ENCODE measurements around the gene LUZP2. TPM values are rescaled to one million over a fixed set of nuclear protein-coding genes. Genes with fewer than 3 reads are reported as not detected.

LUZP2 gene
- total and polyA plus RNA-seq, 9 of the 15 experiments (the other 6 are each of a cell fraction or from before 2014, with no cell fraction given): not detected

GRCh38 chr11:24625975-24626374 lies 129.1 kb downstream of the LUZP2 start:
- WGBS (ENCODE audit: insufficient coverage, low coverage, missing lambda C conversion rate): 0% methylated on average over 1 of the region's 1 CpG
- no peak for FAIRE-seq
- no peaks in the 10 kb centered on the region for H4K20me1 ChIP-seq (replicated peaks; ENCODE audit: control insufficient read depth, insufficient read depth, low read length)
- no peaks in the 10 kb centered on the region for H3K9me1 ChIP-seq (ENCODE audit: control insufficient read depth, insufficient read depth, low read length)
- no peak for DNase-seq (ENCODE audit: extremely low read depth in 1 of 4, low spot score in 3 of 4)
- no peak overlapping the region for H3K4me3 ChIP-seq
- H3K36me3 ChIP-seq (ENCODE audit: control insufficient read depth, insufficient read depth, low read length): no peaks in the 10 kb centered on the region
- no peak overlapping the region for H3K4me2 ChIP-seq (ENCODE audit: insufficient read depth, low read length)
- TF ChIP-seq BRF1 (IDR thresholded peaks at IDR 0.05; ENCODE audit: borderline replicate concordance, extremely low read depth, insufficient read length) (no peak), RAD51 (IDR thresholded peaks at IDR 0.05; ENCODE audit: borderline replicate concordance, low read depth) (no peak), ZBTB1 (CRISPR knock-in tag; IDR thresholded peaks at IDR 0.05; ENCODE audit: borderline replicate concordance, low read depth) (no peak), KLF10 (CRISPR knock-in tag; IDR thresholded peaks at IDR 0.05) (no peak), FOXM1 (IDR thresholded peaks at IDR 0.05; ENCODE audit: low read depth) (no peak), FOXM1 (CRISPR knock-in tag; IDR thresholded peaks at IDR 0.05; ENCODE audit: low read depth) (no peak)
- H3K9ac ChIP-seq (ENCODE audit: insufficient read depth in 1 of 2, low read depth in 2 of 2, low read length in 2 of 2): no peak overlapping the region
- in situ Hi-C loops (cut with MboI): no loop called here
- intact Hi-C loops (cut with micrococcal nuclease): no loop called here
- H2AFZ ChIP-seq (ENCODE audit: low read depth, low read length): no peak overlapping the region
- no TSS peak for BruUV-seq (replicated peaks)
- H3K9me3 ChIP-seq (replicated peaks; ENCODE audit: control insufficient read depth, insufficient read depth, low read depth, low read length): no peaks in the 10 kb centered on the region
- ATAC-seq: no peak
- no peaks in the 10 kb centered on the region for H3K79me2 ChIP-seq (ENCODE audit: control insufficient read depth, insufficient read depth, low read length)
- no peaks in the 10 kb centered on the region for H3K4me1 ChIP-seq (replicated peaks in 1 of 2; ENCODE audit: control insufficient read depth in 2 of 2, insufficient read depth in 2 of 2, low read length in 2 of 2)
- no peaks in the 10 kb centered on the region for H3K27me3 ChIP-seq (ENCODE audit: control insufficient read depth in 2 of 2, insufficient read depth in 2 of 2, low read length in 2 of 2)
- ChIA-PET POLR2A (no interaction called here), CTCF (ENCODE audit: low intra/inter-chr PET ratio) (no interaction called here)
- H3K27ac ChIP-seq (ENCODE audit: extremely low read depth, low read depth, low read length): no peak overlapping the region

GRCh38 chr11:24628224-24628776 lies 131.4 kb downstream of the LUZP2 start:
- intact Hi-C loops (cut with micrococcal nuclease) (no loop called here), in situ Hi-C loops (cut with MboI) (no loop called here)
- DNase-seq (ENCODE audit: extremely low read depth in 1 of 4, low spot score in 3 of 4): no peak
- Histone ChIP-seq H3K27me3 (ENCODE audit: control insufficient read depth in 2 of 2, insufficient read depth in 2 of 2, low read length in 2 of 2) (no peaks in the 10 kb centered on the region), H3K9me3 (replicated peaks; ENCODE audit: control insufficient read depth, insufficient read depth, low read depth, low read length) (no peaks in the 10 kb centered on the region), H3K9ac (ENCODE audit: insufficient read depth in 1 of 2, low read depth in 2 of 2, low read length in 2 of 2) (no peak overlapping the region), H3K79me2 (ENCODE audit: control insufficient read depth, insufficient read depth, low read length) (no peaks in the 10 kb centered on the region), H4K20me1 (replicated peaks; ENCODE audit: control insufficient read depth, insufficient read depth, low read length) (no peaks in the 10 kb centered on the region), H3K4me3 (no peak overlapping the region), H3K4me1 (replicated peaks in 1 of 2; ENCODE audit: control insufficient read depth in 2 of 2, insufficient read depth in 2 of 2, low read length in 2 of 2) (no peaks in the 10 kb centered on the region), H3K36me3 (ENCODE audit: control insufficient read depth, insufficient read depth, low read length) (no peaks in the 10 kb centered on the region), H3K4me2 (ENCODE audit: insufficient read depth, low read length) (no peak overlapping the region), H2AFZ (ENCODE audit: low read depth, low read length) (no peak overlapping the region), H3K27ac (ENCODE audit: extremely low read depth, low read depth, low read length) (no peak overlapping the region), H3K9me1 (ENCODE audit: control insufficient read depth, insufficient read depth, low read length) (no peaks in the 10 kb centered on the region)
- no peak for ATAC-seq
- FAIRE-seq: no peak
- ChIA-PET CTCF (ENCODE audit: low intra/inter-chr PET ratio) (no interaction called here), POLR2A (no interaction called here)
- WGBS (ENCODE audit: insufficient coverage, low coverage, missing lambda C conversion rate): 0% methylated on average over 4 of the region's 5 CpGs
- BruUV-seq (replicated peaks): no TSS peak
- TF ChIP-seq SRF (CRISPR knock-in tag; IDR thresholded peaks at IDR 0.05): no peak
- TF ChIP-seq ETV6 (IDR thresholded peaks at IDR 0.05; ENCODE audit: borderline replicate concordance in 1 of 2, low read depth in 2 of 2, low read length in 1 of 2): no peak
- TF ChIP-seq ETV6 (CRISPR knock-in tag; IDR thresholded peaks at IDR 0.05; ENCODE audit: borderline replicate concordance): no peak
- TF ChIP-seq CC2D1A (IDR thresholded peaks at IDR 0.05): no peak
- no peak for TF ChIP-seq RAD51 (IDR thresholded peaks at IDR 0.05; ENCODE audit: borderline replicate concordance, low read depth)
- no peak for TF ChIP-seq EZH2 (IDR thresholded peaks at IDR 0.05; ENCODE audit: borderline replicate concordance, low read depth, low read length)
- TF ChIP-seq MITF (IDR thresholded peaks at IDR 0.05): no peak
- TF ChIP-seq BRD4 (IDR thresholded peaks at IDR 0.05): no peak
- no peak for TF ChIP-seq HNRNPK (IDR thresholded peaks at IDR 0.05; ENCODE audit: low read depth, low read length, poor library complexity, severe bottlenecking)
- no peak for TF ChIP-seq YBX1 (IDR thresholded peaks at IDR 0.05)
- TF ChIP-seq ZNF764 (CRISPR knock-in tag; IDR thresholded peaks at IDR 0.05; ENCODE audit: low read depth): no peak
- TF ChIP-seq ZNF184 (CRISPR knock-in tag; IDR thresholded peaks at IDR 0.05): no peak
- no peak for TF ChIP-seq ZNF79 (CRISPR knock-in tag; IDR thresholded peaks at IDR 0.05; ENCODE audit: low read depth)
